Measurements from ENCODE around the gene CD52.
"Not testable (repeated sequence)": the region's sequence is repeated elsewhere in the genome, so short reads cannot be mapped to it uniquely, and the experiment has no call there.

Gene CD52

DNA sequence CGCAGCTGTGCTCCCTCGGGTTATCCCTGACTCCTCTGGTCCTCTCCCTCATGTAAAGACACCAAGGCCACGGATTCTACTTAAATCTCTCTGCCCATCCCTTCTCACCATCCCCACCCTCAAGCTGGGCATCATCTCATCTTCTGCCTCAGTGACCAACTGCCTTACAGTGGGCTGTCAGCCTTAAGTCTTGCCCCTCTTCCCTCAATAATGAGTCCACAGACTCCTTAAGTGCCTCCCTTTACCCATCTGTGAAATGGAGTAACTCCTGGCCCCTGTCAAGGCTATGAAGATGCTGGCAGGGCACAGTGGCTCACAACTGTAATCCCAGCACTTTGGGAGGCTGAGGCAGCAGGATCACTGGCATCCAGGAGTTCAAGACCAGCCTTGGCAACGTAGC, 25.8 kb upstream of the CD52 start:
- peak overlapping the region; percentile 77; the same call in 1 of the 2 replicates for H3K9ac ChIP-seq (ENCODE audit: low read length)
- TF ChIP-seq, protein P1, sequence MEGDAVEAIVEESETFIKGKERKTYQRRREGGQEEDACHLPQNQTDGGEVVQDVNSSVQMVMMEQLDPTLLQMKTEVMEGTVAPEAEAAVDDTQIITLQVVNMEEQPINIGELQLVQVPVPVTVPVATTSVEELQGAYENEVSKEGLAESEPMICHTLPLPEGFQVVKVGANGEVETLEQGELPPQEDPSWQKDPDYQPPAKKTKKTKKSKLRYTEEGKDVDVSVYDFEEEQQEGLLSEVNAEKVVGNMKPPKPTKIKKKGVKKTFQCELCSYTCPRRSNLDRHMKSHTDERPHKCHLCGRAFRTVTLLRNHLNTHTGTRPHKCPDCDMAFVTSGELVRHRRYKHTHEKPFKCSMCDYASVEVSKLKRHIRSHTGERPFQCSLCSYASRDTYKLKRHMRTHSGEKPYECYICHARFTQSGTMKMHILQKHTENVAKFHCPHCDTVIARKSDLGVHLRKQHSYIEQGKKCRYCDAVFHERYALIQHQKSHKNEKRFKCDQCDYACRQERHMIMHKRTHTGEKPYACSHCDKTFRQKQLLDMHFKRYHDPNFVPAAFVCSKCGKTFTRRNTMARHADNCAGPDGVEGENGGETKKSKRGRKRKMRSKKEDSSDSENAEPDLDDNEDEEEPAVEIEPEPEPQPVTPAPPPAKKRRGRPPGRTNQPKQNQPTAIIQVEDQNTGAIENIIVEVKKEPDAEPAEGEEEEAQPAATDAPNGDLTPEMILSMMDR (IDR thresholded peaks at IDR 0.05; ENCODE audit: low read length): no peak
- no peak for TF ChIP-seq EZH2 (IDR thresholded peaks at IDR 0.05; ENCODE audit: borderline replicate concordance, low read length)

DNA sequence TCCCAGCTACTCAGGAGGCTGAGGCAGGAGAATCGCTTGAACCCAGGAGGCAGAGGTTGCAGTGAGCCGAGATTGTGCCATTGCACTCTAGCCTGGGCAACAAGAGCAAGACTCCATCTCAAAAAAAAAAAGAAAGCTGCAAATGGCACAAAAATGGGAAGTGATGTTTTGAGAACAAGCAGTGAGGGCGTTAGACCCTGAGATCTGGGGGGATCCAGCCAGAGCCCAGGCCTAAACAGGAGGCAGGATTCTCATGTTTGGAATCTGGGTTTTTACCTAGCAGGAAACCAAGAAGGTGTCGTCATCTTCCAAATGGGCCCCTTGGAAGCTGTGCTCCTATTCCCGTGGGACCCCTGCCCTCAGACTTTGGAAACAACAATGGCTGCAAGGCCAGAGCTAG, 25.0 kb upstream of the CD52 start:
- H3K4me1 ChIP-seq (ENCODE audit: insufficient read depth, low read length, severe bottlenecking): peaks cover 48% of the 10 kb centered on the region
- H3K9me2 ChIP-seq (ENCODE audit: low read depth, low read length); H3K9ac ChIP-seq (ENCODE audit: low read length); H3K4me3 ChIP-seq (ENCODE audit: low read depth, low read length, poor library complexity, severe bottlenecking); H3K9me3 ChIP-seq (ENCODE audit: low read length); H3K4me2 ChIP-seq (ENCODE audit: low read length); H3K79me2 ChIP-seq (ENCODE audit: insufficient read depth, low read length); H4K20me1 ChIP-seq (ENCODE audit: insufficient read depth, low read length); H2AFZ ChIP-seq (ENCODE audit: low read length); H3K27me3 ChIP-seq (ENCODE audit: insufficient read depth, low read length): not testable (repeated sequence)
- peaks cover 30% of the 10 kb centered on the region; the same call in 1 of the 2 replicates for H3K36me3 ChIP-seq (ENCODE audit: insufficient read depth, low read length)
- peak overlapping the region; percentile 100 for H3K27ac ChIP-seq (ENCODE audit: low read depth, low read length, poor library complexity, severe bottlenecking)
- H3F3A ChIP-seq (ENCODE audit: insufficient read depth, low read length): peaks cover 16% of the 10 kb centered on the region; the same call in 1 of the 2 replicates

More for the DNA sequence above, 25.8 kb upstream of the CD52 start:
- Histone ChIP-seq H3K4me1 (ENCODE audit: insufficient read depth, low read length, severe bottlenecking) (peaks cover 56% of the 10 kb centered on the region), H3K4me3 (ENCODE audit: low read depth, low read length, poor library complexity, severe bottlenecking) (no peak overlapping the region), H3F3A (ENCODE audit: insufficient read depth, low read length) (peaks cover 20% of the 10 kb centered on the region; the same call in 1 of the 2 replicates), H3K9me2 (ENCODE audit: low read depth, low read length) (no peaks in the 10 kb centered on the region), H3K27ac (ENCODE audit: low read depth, low read length, poor library complexity, severe bottlenecking) (peak overlapping the region; percentile 100), H2AFZ (ENCODE audit: low read length) (no peak overlapping the region), H3K27me3 (ENCODE audit: insufficient read depth, low read length) (no peaks in the 10 kb centered on the region), H3K9me3 (ENCODE audit: low read length) (no peaks in the 10 kb centered on the region), H3K36me3 (ENCODE audit: insufficient read depth, low read length) (peaks cover 22% of the 10 kb centered on the region; the same call in 1 of the 2 replicates), H3K4me2 (ENCODE audit: low read length) (peak overlapping the region; percentile 55; the same call in 1 of the 2 replicates), H4K20me1 (ENCODE audit: insufficient read depth, low read length) (no peaks in the 10 kb centered on the region), H3K79me2 (ENCODE audit: insufficient read depth, low read length) (no peaks in the 10 kb centered on the region)

DNA sequence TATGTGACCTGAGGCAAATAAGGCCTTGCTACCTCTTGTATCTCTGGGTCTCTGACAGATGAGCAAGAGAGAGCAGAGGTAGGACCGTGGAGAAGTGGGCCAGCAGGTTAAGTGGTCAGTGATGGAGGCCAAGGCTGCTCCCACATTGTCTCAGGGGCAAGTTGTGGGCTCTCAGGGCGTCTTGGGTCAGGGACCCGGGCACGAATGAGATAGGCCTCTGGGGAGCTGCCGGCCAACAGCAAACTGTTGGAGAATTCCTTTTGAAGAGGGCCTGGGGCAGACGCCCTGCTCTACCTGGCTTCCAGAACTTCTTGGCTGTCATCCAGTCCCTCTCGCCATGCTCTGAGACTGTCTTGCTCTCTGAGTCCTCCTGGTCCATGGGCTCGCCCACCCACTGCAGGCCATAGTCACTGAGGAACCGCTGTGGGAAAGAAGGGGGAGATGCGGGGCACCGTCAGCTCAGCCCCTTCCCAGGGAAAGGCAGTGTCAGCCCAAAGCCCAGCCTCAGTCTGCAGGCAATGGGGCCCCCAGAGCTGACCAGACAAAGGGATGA, 23.8 kb upstream of the CD52 start:
- Histone ChIP-seq H2AFZ (ENCODE audit: low read length) (no peak overlapping the region), H3K27ac (ENCODE audit: low read depth, low read length, poor library complexity, severe bottlenecking) (no peak overlapping the region), H3K4me2 (ENCODE audit: low read length) (no peak overlapping the region), H3K9me2 (ENCODE audit: low read depth, low read length) (no peaks in the 10 kb centered on the region), H3K79me2 (ENCODE audit: insufficient read depth, low read length) (no peaks in the 10 kb centered on the region), H3K36me3 (ENCODE audit: insufficient read depth, low read length) (peaks cover 35% of the 10 kb centered on the region; the same call in 1 of the 2 replicates), H3K9ac (ENCODE audit: low read length) (no peak overlapping the region), H3K27me3 (ENCODE audit: insufficient read depth, low read length) (no peaks in the 10 kb centered on the region), H3K9me3 (ENCODE audit: low read length) (no peaks in the 10 kb centered on the region), H3K4me1 (ENCODE audit: insufficient read depth, low read length, severe bottlenecking) (peaks cover 47% of the 10 kb centered on the region), H3F3A (ENCODE audit: insufficient read depth, low read length) (peaks cover 5% of the 10 kb centered on the region; the same call in 1 of the 2 replicates), H3K4me3 (ENCODE audit: low read depth, low read length, poor library complexity, severe bottlenecking) (no peak overlapping the region), H4K20me1 (ENCODE audit: insufficient read depth, low read length) (no peaks in the 10 kb centered on the region)
- TF ChIP-seq EZH2 (IDR thresholded peaks at IDR 0.05; ENCODE audit: borderline replicate concordance, low read length): no peak
- TF ChIP-seq, protein P1 (IDR thresholded peaks at IDR 0.05; ENCODE audit: low read length): no peak
